ENCODE measurements around the gene RASGEF1C. TPM values are rescaled to one million over a fixed set of nuclear protein-coding genes. Genes with fewer than 3 reads are reported as not detected.
A peak's percentile ranks its signal among the peaks of the same experiment; 100 is the strongest.

The RASGEF1C gene
- total RNA-seq, 1 donor from 2014 or later: not detected

GRCh38 chr5:180169248-180170105 is 39.5 kb downstream of the RASGEF1C start:
- Histone ChIP-seq H3K4me3 (no peak overlapping the region), H3K27ac (no peak overlapping the region), H3K27me3 (ENCODE audit: low read depth) (peaks cover 12% of the 10 kb centered on the region), H3K36me3 (no peaks in the 10 kb centered on the region), H3K4me1 (no peaks in the 10 kb centered on the region), H3K9me3 (no peaks in the 10 kb centered on the region)
- intact Hi-C loops (cut with DNase I): no loop called here
- ATAC-seq (no peak), DNase-seq (no peak)
- no peak for TF ChIP-seq CTCF (IDR thresholded peaks at IDR 0.05)

DNA sequence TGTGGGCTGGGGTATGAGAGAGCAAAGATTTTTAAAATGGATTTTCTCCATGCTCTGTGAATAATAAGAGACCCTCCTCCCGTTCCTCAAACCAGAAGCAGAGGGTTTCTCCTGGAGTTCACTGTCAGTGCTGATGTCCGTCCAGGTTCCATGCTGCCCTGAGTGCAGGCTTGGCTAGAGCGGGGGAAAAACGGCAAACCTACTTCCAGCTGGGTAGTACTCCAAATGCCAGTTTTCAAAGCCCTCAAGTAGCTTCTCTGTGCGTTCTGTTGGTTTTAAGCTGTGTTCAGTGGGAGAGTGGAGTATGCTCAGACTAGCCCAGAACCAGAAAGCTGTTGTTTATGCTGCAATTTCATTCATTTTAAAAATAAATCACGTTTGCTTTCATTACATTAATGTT is 40.3 kb downstream of the RASGEF1C start:
- Histone ChIP-seq H3K9me3 (no peaks in the 10 kb centered on the region), H3K4me3 (no peak overlapping the region), H3K36me3 (no peaks in the 10 kb centered on the region), H3K27ac (no peak overlapping the region), H3K27me3 (ENCODE audit: low read depth) (peaks cover 12% of the 10 kb centered on the region), H3K4me1 (no peaks in the 10 kb centered on the region)
- DNase-seq (no peak), ATAC-seq (no peak)
- no peak for TF ChIP-seq CTCF (IDR thresholded peaks at IDR 0.05)
- intact Hi-C loops (cut with DNase I): no loop called here

DNA sequence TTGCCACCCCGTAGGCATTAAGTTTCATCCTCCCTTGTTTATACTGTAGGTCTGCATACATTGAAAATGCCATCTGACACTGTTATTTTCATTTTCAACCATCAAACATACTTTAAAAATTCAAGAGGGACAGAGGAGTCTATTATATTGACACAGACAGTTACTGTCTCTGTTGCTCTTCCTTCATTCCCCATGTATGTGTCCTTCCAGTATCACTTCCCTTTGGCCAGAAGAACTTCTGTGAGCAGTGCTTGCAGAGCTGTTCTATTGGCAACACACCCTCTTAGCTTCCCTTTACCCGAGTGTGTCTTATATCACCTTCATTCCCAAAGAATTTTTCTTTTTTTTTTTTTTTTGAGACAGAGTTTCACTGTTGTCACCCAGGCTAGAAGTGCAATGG is 42.8 kb downstream of the RASGEF1C start:
- H3K27me3 ChIP-seq (ENCODE audit: low read depth): no peaks in the 10 kb centered on the region
- H3K4me3 ChIP-seq: no peak overlapping the region
- no peaks in the 10 kb centered on the region for H3K9me3 ChIP-seq
- peaks cover 2% of the 10 kb centered on the region for H3K4me1 ChIP-seq
- intact Hi-C loops (cut with DNase I): no loop called here
- peak in 1 of 2 donors; percentile 72 for ATAC-seq
- DNase-seq: no peak
- TF ChIP-seq CTCF (IDR thresholded peaks at IDR 0.05): no peak
- no peaks in the 10 kb centered on the region for H3K36me3 ChIP-seq
- H3K27ac ChIP-seq: no peak overlapping the region

DNA sequence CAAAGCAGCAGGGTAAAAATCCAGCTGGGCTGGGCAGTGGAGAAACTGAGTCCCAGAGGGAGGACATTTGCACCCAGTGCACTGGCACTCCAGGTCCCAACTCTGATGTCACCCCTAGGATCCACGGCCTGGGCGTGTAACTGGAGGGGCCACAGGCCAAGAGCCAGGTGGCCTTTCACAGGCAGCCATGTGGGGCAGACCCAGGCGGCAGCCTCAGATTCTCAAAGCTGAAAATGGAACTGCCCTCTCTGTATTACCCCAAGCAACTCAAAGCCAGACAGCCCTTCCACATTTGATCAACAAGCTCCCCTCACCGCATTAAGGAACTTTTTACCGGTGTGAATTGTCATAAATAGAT is 46.7 kb downstream of the RASGEF1C start:
- H3K9me3 ChIP-seq: no peaks in the 10 kb centered on the region
- no peaks in the 10 kb centered on the region for H3K36me3 ChIP-seq
- ATAC-seq (peak in 1 of 2 donors; percentile 9), DNase-seq (no peak)
- TF ChIP-seq CTCF (IDR thresholded peaks at IDR 0.05): no peak
- intact Hi-C loops (cut with DNase I): no loop called here
- peaks cover 14% of the 10 kb centered on the region for H3K4me1 ChIP-seq
- no peak overlapping the region for H3K27ac ChIP-seq
- no peak overlapping the region for H3K4me3 ChIP-seq
- no peaks in the 10 kb centered on the region for H3K27me3 ChIP-seq (ENCODE audit: low read depth)

DNA sequence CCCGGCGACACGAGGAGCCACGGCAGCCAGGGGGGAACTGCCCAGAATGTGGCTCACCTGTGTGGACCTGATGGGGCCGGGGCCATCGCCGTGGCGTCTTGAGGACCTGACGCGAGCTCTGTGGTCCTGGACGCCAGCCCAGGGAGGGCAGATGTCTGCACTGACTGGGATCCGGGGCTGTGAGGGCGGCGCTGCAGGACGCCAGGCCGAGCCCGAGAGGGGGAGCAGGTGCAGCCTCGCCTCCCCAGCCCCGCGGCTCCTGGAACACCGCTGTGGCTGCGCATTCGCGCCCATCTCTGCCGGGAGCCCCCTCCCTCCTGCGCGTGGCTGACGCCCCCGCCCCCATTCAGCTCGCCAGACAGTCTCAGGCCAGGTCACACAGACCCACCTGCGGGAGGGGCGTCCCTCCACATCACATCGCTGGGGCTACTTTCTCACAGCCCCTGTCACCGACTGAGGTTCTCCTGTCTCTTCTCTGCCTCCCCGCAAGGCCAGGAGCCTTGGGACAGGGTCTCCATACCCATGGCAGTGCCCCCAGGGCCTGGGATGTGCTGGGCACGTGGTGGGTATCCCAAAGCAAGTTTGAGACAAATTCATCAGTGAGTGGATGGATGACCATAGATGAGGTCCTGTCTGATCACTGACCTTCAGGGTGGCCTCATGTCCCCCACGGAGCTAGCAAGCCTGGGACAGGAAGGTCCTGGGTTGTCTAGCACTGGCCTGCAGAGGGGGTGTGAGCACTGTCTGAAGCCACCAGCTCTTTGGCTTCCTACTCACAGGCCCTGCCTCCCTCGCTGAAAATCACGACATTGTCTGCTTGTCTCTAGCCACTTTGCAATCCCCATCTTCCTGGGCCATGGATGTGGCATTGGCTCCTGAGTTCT is 47.3 kb downstream of the RASGEF1C start:
- H3K36me3 ChIP-seq: no peaks in the 10 kb centered on the region
- TF ChIP-seq CTCF (IDR thresholded peaks at IDR 0.05): no peak
- ATAC-seq: peak; percentile 45 to 55
- no peaks in the 10 kb centered on the region for H3K27me3 ChIP-seq (ENCODE audit: low read depth)
- no peak for DNase-seq
- H3K9me3 ChIP-seq: no peaks in the 10 kb centered on the region
- no peak overlapping the region for H3K4me3 ChIP-seq
- H3K27ac ChIP-seq: no peak overlapping the region
- intact Hi-C loops (cut with DNase I): no loop called here
- peaks cover 14% of the 10 kb centered on the region for H3K4me1 ChIP-seq

All from lower lobe of right lung (tissue), 2 donors.